Measurements from ENCODE around the gene RAB7A. TPM values are rescaled to one million over a fixed set of nuclear protein-coding genes. Genes with fewer than 3 reads are reported as not detected.

The RAB7A gene
- total RNA-seq, 1 donor from 2014 or later, result 329 TPM

DNA sequence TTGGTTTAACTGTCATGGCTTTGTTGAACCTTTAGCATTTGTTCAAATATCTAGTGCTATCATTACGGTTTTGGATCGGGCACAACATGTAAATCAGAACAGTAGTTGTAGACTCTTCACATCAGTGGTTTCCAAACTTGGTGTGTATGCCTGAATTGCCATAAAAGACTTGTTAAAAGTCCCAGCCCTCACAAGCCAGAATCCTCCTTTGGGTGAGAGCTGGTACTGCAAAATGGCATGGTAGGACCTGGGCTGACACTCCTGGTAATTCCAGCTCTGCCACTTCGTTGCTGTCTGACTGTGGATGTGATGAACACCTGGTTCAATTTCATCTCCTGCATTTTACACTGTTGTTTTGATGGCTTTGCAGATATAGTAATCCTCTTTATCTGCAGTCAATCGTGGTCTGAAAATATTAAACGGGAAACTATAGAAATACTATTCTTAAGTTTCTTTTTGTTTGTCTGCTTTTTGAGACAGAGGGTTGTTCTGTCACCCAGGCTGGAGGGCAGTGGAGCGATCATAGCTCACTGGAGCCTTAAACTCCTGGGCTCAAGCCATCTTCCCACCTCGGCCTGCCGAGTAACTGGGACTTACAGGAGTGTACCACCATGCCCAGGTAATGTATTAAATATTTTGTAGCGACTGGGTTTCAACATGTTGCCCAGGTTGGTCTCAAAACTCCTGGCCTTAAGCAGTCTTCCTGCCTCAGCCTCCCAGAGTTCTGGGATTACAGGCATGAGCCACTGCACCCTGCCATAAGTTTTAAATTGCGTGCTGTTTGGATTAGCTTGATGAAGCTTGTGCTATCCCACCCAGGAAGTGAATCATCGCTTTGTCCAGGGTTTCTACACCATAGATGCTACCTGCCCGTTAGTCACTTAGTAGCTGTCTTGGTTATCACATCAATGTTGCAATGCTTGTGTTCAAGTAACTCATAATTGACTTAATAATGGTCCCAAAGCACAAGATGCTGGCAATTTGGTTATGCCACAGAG is 61.6 kb downstream of the RAB7A start:
- Mint-ChIP-seq H3K4me1 (ENCODE audit: low read depth) (peaks cover 83% of the 10 kb centered on the region), H3K9me3 (no peaks in the 10 kb centered on the region), H3K36me3 (ENCODE audit: low read depth) (peaks cover 5% of the 10 kb centered on the region), H3K27me3 (ENCODE audit: insufficient read depth) (no peaks in the 10 kb centered on the region), H3K4me3 (peak overlapping the region; percentile 70), H3K27ac (peak overlapping the region; percentile 97)
- intact Hi-C loops (cut with micrococcal nuclease), result loop anchor here (1.0 to 2.0 kb wide), 9 partner anchors 8 to 333 kb away; partner anchors contain the start of genes RAB43 and RAB7A
- DNase-seq (ENCODE audit: low spot score), result no peak

DNA sequence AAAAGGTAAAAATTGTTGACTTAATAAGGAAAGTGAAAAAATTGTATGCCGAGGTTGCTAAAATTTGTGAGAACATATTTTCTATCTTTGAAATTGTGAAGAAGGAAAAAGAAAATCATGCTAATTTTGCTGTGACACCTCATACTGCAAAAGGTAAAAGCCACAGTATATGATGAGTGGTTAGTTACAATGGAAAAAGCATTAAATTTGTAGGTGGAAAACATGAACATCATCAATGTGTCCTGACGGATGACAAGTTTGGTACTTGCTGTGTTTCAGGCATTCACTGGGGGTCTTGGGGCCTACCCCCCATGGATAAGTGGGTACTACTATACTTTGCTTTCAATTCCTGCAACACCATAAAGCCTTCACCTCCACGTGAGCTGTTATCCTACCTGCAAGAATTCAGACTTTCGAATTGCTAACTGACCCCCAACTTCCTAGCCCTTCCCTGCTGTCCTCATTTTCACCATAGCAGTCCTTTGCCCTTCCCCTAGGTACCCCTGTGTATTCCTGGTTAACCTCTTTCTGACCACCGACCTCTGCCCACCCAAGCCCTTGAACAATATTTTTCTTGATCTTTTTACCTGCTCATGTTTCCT is 62.4 kb downstream of the RAB7A start:
- Mint-ChIP-seq H3K9me3 (no peaks in the 10 kb centered on the region), H3K4me3 (peak overlapping the region; percentile 70), H3K36me3 (ENCODE audit: low read depth) (peaks cover 5% of the 10 kb centered on the region), H3K4me1 (ENCODE audit: low read depth) (peaks cover 80% of the 10 kb centered on the region), H3K27ac (peak overlapping the region; percentile 97), H3K27me3 (ENCODE audit: insufficient read depth) (no peaks in the 10 kb centered on the region)
- intact Hi-C loops (cut with micrococcal nuclease), result loop anchor here (1.0 to 2.0 kb wide), 7 partner anchors 12 to 332 kb away; partner anchors contain the start of genes RAB43 and RAB7A
- DNase-seq (ENCODE audit: low spot score), result no peak

DNA sequence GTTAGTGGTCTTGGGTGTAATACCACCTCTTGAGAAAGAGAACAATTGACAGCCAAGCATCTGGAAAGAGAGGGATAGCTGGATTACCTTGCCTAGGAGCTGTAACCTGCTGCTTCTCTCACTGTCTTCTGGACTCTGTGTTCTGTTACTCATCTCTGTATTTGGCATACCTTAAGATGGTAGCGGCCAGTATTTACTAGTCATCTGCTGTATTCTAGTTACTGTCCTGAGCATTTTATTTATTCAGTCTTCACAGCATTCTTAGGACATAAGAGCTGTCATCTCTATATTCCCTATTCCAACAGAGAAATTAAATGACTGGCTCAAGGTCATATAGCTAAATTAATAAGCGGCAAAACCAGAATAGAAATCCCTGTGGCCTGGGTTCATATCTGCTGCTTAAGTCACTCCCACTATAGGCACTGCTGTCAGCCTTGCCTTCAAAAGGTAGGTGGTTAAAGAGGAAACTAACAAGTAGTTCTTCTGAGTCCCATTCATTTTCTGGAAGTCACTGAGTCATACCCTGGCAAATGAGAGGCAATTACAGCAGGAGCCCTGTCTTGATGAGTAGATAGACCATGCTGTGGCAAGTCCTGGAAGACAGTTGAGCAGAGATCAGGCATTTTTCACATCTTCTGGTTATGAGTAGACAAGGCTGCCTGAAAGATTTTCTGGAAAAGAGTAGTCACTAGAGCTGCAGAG is 68.2 kb downstream of the RAB7A start:
- intact Hi-C loops (cut with micrococcal nuclease), result loop anchor here (1.0 to 2.0 kb wide), 5 partner anchors 10 to 175 kb away; no protein-coding TSS in a partner anchor
- Mint-ChIP-seq H3K36me3 (ENCODE audit: low read depth) (peaks cover 30% of the 10 kb centered on the region), H3K9me3 (no peaks in the 10 kb centered on the region), H3K27ac (peak overlapping the region; percentile 92), H3K27me3 (ENCODE audit: insufficient read depth) (no peaks in the 10 kb centered on the region), H3K4me3 (peak overlapping the region; percentile 45), H3K4me1 (ENCODE audit: low read depth) (peaks cover 75% of the 10 kb centered on the region)
- peak; percentile 31 for DNase-seq (ENCODE audit: low spot score)

DNA sequence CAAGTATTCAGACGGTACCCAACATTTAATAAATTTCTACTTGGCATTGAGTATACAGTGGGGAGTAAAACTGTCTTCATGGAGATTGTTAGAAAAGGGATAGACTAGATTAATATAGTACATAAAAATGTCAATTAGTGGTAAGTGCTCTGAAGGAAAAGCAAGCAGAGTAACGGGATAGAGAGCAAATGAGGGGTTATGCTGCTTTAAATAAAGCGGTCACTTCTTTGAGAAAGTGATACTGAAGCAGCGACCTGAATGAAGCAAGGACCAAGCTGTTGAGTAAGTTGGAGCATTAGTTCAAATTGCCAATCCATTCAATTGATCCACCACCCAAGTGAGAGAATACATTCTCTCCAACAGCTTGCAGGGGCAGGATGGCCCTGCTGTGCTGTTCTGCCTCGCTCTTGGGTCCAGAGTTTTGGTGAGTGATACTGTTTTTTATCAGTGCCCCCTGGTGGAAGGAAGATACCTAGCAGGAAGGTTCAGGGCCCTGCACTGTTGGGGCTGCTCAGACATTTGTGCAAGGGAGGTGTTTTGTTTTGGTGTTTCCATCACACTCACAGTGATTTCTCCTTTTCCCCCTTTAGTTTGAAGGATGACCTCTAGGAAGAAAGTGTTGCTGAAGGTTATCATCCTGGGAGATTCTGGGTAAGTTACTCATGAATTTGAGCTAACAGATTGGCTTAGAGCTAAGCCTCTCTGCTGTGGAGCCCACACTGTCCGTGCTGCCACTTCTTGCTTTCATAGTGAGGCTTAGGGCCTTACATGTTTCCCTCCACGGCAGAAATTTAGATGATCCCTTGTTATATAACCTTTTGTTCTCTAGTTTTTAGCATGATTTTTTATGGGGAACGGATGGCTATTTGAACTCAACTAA is 69.0 kb downstream of the RAB7A start:
- peak overlapping the region; percentile 92 for H3K27ac Mint-ChIP-seq
- peak overlapping the region; percentile 49 for H3K4me3 Mint-ChIP-seq
- peaks cover 38% of the 10 kb centered on the region for H3K36me3 Mint-ChIP-seq (ENCODE audit: low read depth)

DNA sequence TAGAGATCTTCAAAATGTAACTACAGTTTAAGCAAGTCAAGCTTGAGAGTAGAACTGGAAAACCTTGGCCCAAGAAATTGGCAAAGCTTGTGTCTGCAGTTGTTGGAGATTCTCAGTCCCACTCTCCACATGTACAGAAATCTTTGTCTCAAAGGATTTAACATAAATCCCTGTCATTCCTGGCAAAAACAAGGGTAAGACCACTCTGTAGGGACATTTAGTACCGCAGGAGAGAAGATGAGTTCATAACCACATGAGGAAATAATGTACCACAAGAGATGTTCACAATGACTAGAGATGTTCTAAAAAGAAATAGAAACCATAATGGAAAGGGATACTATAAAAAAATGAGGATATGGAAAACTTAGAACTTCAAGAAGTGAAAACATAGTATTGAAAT is 73.7 kb downstream of the RAB7A start:
- H3K4me3 Mint-ChIP-seq, result peak overlapping the region; percentile 66

More for the DNA sequence above, 69.0 kb downstream of the RAB7A start:
- peaks cover 79% of the 10 kb centered on the region for H3K4me1 Mint-ChIP-seq (ENCODE audit: low read depth)
- no peaks in the 10 kb centered on the region for H3K27me3 Mint-ChIP-seq (ENCODE audit: insufficient read depth)
- H3K9me3 Mint-ChIP-seq, result no peaks in the 10 kb centered on the region
- intact Hi-C loops (cut with micrococcal nuclease), result loop anchor here (1.0 to 2.0 kb wide), 6 partner anchors 8 to 176 kb away; no protein-coding TSS in a partner anchor
- peak; percentile 62 for DNase-seq (ENCODE audit: low spot score)

DNA sequence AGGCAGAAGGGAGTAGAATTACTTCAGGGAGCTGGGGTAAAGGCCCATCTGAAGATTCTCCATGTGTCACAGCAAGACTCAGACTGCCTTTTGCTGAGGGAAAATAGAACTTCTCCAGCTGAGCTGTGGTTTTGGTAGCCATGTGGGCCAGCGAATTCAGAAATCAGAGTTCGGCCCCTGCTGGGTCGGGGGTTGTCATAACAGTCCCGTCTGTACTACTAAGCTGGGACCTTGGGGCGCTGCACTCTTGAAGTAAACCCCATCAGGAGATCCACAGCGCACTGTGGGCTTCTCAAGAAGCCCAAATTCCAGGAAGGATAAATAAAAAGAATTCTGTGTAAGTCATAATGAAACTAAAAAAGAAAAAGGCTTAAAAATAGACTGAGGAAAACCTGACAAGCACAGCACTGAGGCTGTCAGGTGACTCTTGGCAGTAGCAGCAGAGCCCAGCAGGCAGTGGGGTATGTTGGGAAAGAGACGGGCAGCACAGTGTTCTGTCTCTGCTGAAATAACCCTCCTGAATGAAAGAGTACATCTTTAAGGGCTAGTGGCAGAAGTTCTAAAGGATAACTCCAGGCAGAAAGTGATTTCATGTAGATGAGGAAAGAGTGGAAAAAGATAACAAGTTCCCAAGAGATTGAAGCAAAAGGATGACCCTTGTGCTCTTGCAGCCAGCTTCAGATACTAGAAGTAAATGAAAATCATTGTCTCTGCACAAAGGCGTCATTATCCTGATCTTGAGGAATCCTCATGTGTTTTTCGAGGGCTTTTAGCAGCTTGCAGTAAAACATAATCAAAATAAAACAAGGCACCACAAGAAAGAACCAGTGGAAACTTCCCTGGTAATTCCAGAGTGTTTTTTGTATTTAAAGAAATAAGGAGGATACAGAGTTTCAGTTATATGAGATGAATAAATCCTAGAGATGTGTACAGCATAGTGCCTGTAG is 74.5 kb downstream of the RAB7A start:
- Mint-ChIP-seq H3K9me3 (no peaks in the 10 kb centered on the region), H3K27ac (peak overlapping the region; percentile 94), H3K36me3 (ENCODE audit: low read depth) (peaks cover 46% of the 10 kb centered on the region), H3K27me3 (ENCODE audit: insufficient read depth) (no peaks in the 10 kb centered on the region), H3K4me3 (peak overlapping the region; percentile 66), H3K4me1 (ENCODE audit: low read depth) (peaks cover 84% of the 10 kb centered on the region)
- intact Hi-C loops (cut with micrococcal nuclease), result loop anchor here (1.0 to 10.0 kb wide), 10 partner anchors 12 to 648 kb away; partner anchors contain the start of genes COPG1, EEFSEC, IFT122 and RAB43
- DNase-seq (ENCODE audit: low spot score), result peak; percentile 31

More for the DNA sequence above, 73.7 kb downstream of the RAB7A start:
- no peak for DNase-seq (ENCODE audit: low spot score)
- no peaks in the 10 kb centered on the region for H3K27me3 Mint-ChIP-seq (ENCODE audit: insufficient read depth)
- peaks cover 84% of the 10 kb centered on the region for H3K4me1 Mint-ChIP-seq (ENCODE audit: low read depth)
- H3K36me3 Mint-ChIP-seq (ENCODE audit: low read depth), result peaks cover 49% of the 10 kb centered on the region
- H3K9me3 Mint-ChIP-seq, result no peaks in the 10 kb centered on the region
- intact Hi-C loops (cut with micrococcal nuclease), result loop anchor here (1.0 to 10.0 kb wide), 10 partner anchors 11 to 647 kb away; partner anchors contain the start of genes COPG1, EEFSEC, IFT122 and RAB43
- H3K27ac Mint-ChIP-seq, result peak overlapping the region; percentile 94

DNA sequence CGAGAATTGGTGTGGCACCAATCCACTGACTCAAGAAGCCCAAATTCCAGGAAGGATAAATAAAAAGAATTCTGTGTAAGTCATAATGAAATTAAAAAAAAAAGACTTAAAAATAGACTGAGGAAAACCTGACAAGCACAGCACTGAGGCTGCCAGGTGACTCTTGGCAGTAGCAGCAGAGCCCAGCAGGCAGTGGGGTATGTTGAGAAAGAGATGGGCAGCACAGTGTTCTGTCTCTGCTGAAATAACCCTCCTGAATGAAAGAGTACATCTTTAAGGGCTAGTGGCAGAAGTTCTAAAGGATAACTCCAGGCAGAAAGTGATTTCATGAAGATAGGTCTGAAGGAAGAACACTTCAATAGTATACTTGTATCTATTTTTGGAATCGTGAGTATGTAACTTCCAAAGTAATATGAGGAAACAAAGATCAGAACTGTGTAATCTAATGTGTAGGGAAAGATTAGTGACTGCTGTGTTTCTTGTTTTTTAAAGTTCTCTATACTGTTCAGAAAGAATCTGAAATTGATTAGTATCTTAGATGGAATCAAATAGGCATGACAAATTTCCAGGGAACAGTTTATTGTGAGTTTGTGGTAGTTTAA is 75.9 kb downstream of the RAB7A start:
- H3K4me3 Mint-ChIP-seq, result peak overlapping the region; percentile 56
- H3K9me3 Mint-ChIP-seq, result no peaks in the 10 kb centered on the region
- peaks cover 95% of the 10 kb centered on the region for H3K4me1 Mint-ChIP-seq (ENCODE audit: low read depth)
- peak overlapping the region; percentile 94 for H3K27ac Mint-ChIP-seq
- intact Hi-C loops (cut with micrococcal nuclease), result loop anchor here (5.0 to 10.0 kb wide), 7 partner anchors 120 to 650 kb away; partner anchors contain the start of genes COPG1, EEFSEC, IFT122 and RAB43
- DNase-seq (ENCODE audit: low spot score), result no peak
- H3K36me3 Mint-ChIP-seq (ENCODE audit: low read depth), result peaks cover 56% of the 10 kb centered on the region
- H3K27me3 Mint-ChIP-seq (ENCODE audit: insufficient read depth), result no peaks in the 10 kb centered on the region

DNA sequence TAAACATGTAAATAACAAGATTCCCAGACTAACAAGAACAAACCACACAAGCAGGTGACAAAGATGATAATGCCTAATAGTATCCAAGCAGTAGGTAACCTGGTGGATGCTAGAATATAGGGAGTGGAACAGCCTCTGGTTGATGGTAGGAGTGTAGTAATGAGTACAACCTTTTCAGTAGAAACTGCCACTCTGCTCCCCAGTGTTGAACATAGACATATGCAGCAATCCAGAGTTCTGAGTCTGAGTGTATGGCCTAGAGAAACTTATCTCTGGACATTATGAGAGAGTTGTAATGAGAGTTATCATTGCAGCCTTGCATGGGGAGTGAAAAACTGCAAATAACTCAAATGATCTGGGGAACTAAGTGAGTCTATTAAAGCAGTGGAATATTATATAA is 77.3 kb downstream of the RAB7A start:
- H3K4me1 Mint-ChIP-seq (ENCODE audit: low read depth), result peaks cover 88% of the 10 kb centered on the region
- intact Hi-C loops (cut with micrococcal nuclease), result loop anchor here (5.0 to 10.0 kb wide), 7 partner anchors 119 to 651 kb away; partner anchors contain the start of genes COPG1, EEFSEC, IFT122 and RAB43
- no peaks in the 10 kb centered on the region for H3K9me3 Mint-ChIP-seq
- H3K27me3 Mint-ChIP-seq (ENCODE audit: insufficient read depth), result no peaks in the 10 kb centered on the region
- no peak for DNase-seq (ENCODE audit: low spot score)
- H3K27ac Mint-ChIP-seq, result peak overlapping the region; percentile 95
- peak overlapping the region; percentile 66 for H3K4me3 Mint-ChIP-seq
- H3K36me3 Mint-ChIP-seq (ENCODE audit: low read depth), result peaks cover 48% of the 10 kb centered on the region

DNA sequence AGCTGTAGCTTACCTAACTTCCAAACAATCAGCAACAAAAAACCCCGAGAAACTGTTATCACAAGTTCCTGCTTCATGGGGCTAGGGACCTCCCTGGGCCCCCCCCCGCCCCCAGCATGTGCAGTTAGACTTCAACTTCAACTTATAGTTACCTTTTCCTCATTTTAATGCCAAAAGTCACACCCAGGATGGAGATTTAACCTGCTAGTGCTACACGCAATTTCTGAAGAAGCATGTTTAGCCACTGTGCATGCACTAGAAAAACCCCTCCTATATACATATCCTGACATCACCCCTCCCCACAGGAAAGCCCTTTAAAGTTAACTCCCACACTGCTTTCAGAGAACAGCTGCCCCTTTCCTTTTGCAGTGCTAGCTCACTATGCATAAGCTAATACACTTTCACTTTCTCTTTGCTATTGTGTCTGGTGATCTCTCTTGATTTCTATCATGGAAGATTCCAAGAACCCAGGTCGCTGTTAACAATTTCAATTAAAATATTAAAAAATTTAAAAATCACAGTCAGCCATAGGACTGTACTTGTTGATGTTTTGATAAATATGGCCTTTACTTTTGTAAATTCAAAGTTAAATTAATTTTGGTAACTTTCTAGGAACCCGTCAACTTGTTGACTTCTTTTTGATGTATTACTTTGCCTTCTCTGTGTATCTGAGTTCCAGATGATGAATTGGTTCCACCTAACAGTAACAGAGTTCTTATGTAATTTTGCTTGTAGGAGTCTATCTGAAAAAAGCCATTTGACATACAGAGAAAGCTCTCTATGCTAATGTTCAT is 78.2 kb downstream of the RAB7A start:
- no peaks in the 10 kb centered on the region for H3K9me3 Mint-ChIP-seq
- H3K27ac Mint-ChIP-seq, result peak overlapping the region; percentile 95
- peak overlapping the region; percentile 66 for H3K4me3 Mint-ChIP-seq
- intact Hi-C loops (cut with micrococcal nuclease), result loop anchor here (1.0 to 10.0 kb wide), 17 partner anchors 10 to 652 kb away; partner anchors contain the start of genes ACAD9, CFAP92, COPG1 and EEFSEC
- no peaks in the 10 kb centered on the region for H3K27me3 Mint-ChIP-seq (ENCODE audit: insufficient read depth)
- peak; percentile 77 for DNase-seq (ENCODE audit: low spot score)
- H3K4me1 Mint-ChIP-seq (ENCODE audit: low read depth), result peaks cover 82% of the 10 kb centered on the region
- H3K36me3 Mint-ChIP-seq (ENCODE audit: low read depth), result peaks cover 46% of the 10 kb centered on the region

DNA sequence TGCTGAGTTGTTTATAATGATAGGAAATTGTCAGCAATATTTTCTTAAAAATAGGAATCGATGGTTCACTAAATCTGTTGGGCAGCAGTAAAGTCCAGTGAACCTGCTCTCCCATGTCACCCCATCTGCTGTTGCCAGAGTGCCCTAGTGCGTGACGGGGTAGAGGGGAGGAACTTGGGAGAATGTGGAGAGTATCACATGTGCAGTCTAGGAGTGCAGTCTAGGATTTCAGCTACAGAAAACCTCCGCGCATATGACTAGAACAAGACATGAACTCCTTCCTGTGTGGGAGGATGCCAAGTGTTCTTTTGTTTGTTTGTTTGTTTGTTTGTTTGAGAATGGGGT is 78.8 kb downstream of the RAB7A start:
- peak overlapping the region; percentile 62 for H3K4me3 Mint-ChIP-seq
- intact Hi-C loops (cut with micrococcal nuclease), result loop anchor here (1.0 to 10.0 kb wide), 17 partner anchors 10 to 652 kb away; partner anchors contain the start of genes ACAD9, CFAP92, COPG1 and EEFSEC
- H3K27me3 Mint-ChIP-seq (ENCODE audit: insufficient read depth), result no peaks in the 10 kb centered on the region

More for the DNA sequence above, 78.8 kb downstream of the RAB7A start:
- peaks cover 44% of the 10 kb centered on the region for H3K36me3 Mint-ChIP-seq (ENCODE audit: low read depth)
- no peaks in the 10 kb centered on the region for H3K9me3 Mint-ChIP-seq
- DNase-seq (ENCODE audit: low spot score), result no peak
- peaks cover 76% of the 10 kb centered on the region for H3K4me1 Mint-ChIP-seq (ENCODE audit: low read depth)
- H3K27ac Mint-ChIP-seq, result peak overlapping the region; percentile 81

All from activated T-helper 1 cell treated with anti-CD3 and anti-CD28 coated beads, Interleukin-12 subunit alpha, Interleukin-12 subunit beta, Interleukin-2, Interleukin-4 antibody, amounts not matched to agents 30 ng/mL and 10 ng/mL and 1 ng/mL, durations not matched to agents 14 hours and 24 hours and 36 hours (primary cell).